ENCODE measurements around the gene CDC42BPB.

CDC42BPB gene

DNA sequence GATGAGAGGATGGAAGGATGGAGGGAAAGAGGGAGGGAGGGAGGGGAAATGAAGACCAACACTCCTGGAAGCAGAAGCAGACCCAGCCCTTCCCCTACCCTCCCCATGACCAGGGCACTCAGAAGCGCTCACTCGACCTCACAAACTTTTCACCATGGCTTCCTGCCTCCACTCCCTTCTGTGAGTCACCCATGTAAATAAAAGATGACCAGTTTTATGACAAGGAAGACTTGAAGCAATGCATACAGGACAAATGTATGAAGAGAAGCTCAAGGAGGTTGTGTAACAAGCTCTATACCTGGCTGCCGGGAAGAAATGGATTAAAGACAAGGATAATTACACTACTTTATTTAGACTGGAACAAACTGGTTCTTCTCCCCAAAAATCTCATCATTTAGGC is 63.8 kb downstream of the CDC42BPB start:
- Histone ChIP-seq H3F3A (ENCODE audit: insufficient read depth, low read length) (no peaks in the 10 kb centered on the region), H3K9ac (ENCODE audit: low read length) (no peak overlapping the region), H3K27me3 (replicated peaks; ENCODE audit: insufficient read depth, low read length) (no peaks in the 10 kb centered on the region), H3K9me3 (replicated peaks; ENCODE audit: insufficient read depth, low read length) (no peaks in the 10 kb centered on the region), H3K4me2 (ENCODE audit: low read depth, low read length) (no peak overlapping the region), H3K27ac (ENCODE audit: low read length) (no peak overlapping the region), H3K36me3 (replicated peaks; ENCODE audit: insufficient read depth, low read length) (no peaks in the 10 kb centered on the region), H3K4me1 (ENCODE audit: low read length) (no peaks in the 10 kb centered on the region), H3K4me3 (ENCODE audit: low read length) (no peak overlapping the region), H3K9me2 (replicated peaks; ENCODE audit: insufficient read depth, low read length) (no peaks in the 10 kb centered on the region), H2AFZ (ENCODE audit: low read length) (no peak overlapping the region), H4K20me1 (ENCODE audit: insufficient read depth, low read length) (no peaks in the 10 kb centered on the region), H3K79me2 (ENCODE audit: low read length) (no peaks in the 10 kb centered on the region)
- no peak for DNase-seq
- TF ChIP-seq EZH2 (optimal IDR thresholded peaks at IDR 0.05; ENCODE audit: low read depth, low read length): no peak
- TF ChIP-seq EZH2phosphoT487 (IDR thresholded peaks at IDR 0.05; ENCODE audit: low read length): no peak
- TF ChIP-seq, protein P1, sequence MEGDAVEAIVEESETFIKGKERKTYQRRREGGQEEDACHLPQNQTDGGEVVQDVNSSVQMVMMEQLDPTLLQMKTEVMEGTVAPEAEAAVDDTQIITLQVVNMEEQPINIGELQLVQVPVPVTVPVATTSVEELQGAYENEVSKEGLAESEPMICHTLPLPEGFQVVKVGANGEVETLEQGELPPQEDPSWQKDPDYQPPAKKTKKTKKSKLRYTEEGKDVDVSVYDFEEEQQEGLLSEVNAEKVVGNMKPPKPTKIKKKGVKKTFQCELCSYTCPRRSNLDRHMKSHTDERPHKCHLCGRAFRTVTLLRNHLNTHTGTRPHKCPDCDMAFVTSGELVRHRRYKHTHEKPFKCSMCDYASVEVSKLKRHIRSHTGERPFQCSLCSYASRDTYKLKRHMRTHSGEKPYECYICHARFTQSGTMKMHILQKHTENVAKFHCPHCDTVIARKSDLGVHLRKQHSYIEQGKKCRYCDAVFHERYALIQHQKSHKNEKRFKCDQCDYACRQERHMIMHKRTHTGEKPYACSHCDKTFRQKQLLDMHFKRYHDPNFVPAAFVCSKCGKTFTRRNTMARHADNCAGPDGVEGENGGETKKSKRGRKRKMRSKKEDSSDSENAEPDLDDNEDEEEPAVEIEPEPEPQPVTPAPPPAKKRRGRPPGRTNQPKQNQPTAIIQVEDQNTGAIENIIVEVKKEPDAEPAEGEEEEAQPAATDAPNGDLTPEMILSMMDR (IDR thresholded peaks at IDR 0.05; ENCODE audit: low read length): no peak

DNA sequence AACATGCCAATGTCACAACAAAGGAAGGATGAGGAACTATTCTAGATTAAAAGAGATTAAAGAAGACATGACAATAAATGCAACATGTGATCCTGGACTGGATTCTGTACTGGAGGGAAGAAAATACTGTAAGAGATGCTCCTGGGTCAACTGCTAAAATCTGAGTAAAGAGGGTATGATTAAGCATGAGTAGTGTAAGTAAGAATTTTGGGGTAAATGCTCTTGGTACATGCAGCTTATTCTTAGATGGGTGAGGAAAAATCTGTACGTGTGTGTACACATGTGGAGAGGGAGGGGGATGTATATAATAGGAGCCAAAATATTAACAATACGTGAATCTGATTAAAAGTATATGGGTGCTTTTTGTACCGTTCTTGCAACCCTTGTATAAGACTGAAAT is 66.0 kb downstream of the CDC42BPB start:
- Histone ChIP-seq H3K4me1 (ENCODE audit: low read length) (no peaks in the 10 kb centered on the region), H3K9ac (ENCODE audit: low read length) (no peak overlapping the region), H3K79me2 (ENCODE audit: low read length) (no peaks in the 10 kb centered on the region), H3K9me3 (replicated peaks; ENCODE audit: insufficient read depth, low read length) (no peaks in the 10 kb centered on the region), H3K4me2 (ENCODE audit: low read depth, low read length) (no peak overlapping the region), H3K36me3 (replicated peaks; ENCODE audit: insufficient read depth, low read length) (no peaks in the 10 kb centered on the region), H3F3A (ENCODE audit: insufficient read depth, low read length) (no peaks in the 10 kb centered on the region), H4K20me1 (ENCODE audit: insufficient read depth, low read length) (no peaks in the 10 kb centered on the region), H3K4me3 (ENCODE audit: low read length) (no peak overlapping the region), H2AFZ (ENCODE audit: low read length) (no peak overlapping the region), H3K9me2 (replicated peaks; ENCODE audit: insufficient read depth, low read length) (no peaks in the 10 kb centered on the region), H3K27me3 (replicated peaks; ENCODE audit: insufficient read depth, low read length) (no peaks in the 10 kb centered on the region), H3K27ac (ENCODE audit: low read length) (no peak overlapping the region)
- TF ChIP-seq, protein P1 (IDR thresholded peaks at IDR 0.05; ENCODE audit: low read length): no peak
- no peak for TF ChIP-seq EZH2 (optimal IDR thresholded peaks at IDR 0.05; ENCODE audit: low read depth, low read length)
- TF ChIP-seq EZH2phosphoT487 (IDR thresholded peaks at IDR 0.05; ENCODE audit: low read length): no peak
- DNase-seq: no peak

DNA sequence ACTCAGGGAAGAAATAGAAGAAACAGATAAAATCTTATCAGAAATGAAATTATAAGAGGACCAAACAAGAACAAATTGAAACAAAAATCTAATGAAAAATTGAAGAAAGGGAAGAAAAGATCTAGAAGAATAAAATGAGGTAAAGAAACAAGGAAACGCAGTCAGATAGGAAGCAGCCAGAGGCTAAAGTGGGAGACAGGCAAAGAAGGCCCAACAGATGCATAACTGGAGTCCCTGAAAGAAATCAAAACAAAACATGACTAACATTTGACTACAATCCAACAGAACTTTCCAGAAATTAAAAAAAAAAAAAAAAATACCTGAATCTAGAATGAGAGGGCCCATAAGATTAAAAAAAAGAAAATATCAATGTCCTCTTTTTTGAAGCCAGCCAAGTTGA is 69.3 kb downstream of the CDC42BPB start:
- no peaks in the 10 kb centered on the region for H3K9me3 ChIP-seq (replicated peaks; ENCODE audit: insufficient read depth, low read length)
- DNase-seq: no peak
- H3K4me2 ChIP-seq (ENCODE audit: low read depth, low read length): no peak overlapping the region
- H3K79me2 ChIP-seq (ENCODE audit: low read length): no peaks in the 10 kb centered on the region
- TF ChIP-seq EZH2 (optimal IDR thresholded peaks at IDR 0.05; ENCODE audit: low read depth, low read length): no peak
- no peak for TF ChIP-seq EZH2phosphoT487 (IDR thresholded peaks at IDR 0.05; ENCODE audit: low read length)
- TF ChIP-seq, protein P1 (IDR thresholded peaks at IDR 0.05; ENCODE audit: low read length): no peak
- H4K20me1 ChIP-seq (ENCODE audit: insufficient read depth, low read length): no peaks in the 10 kb centered on the region
- no peaks in the 10 kb centered on the region for H3F3A ChIP-seq (ENCODE audit: insufficient read depth, low read length)
- H3K27me3 ChIP-seq (replicated peaks; ENCODE audit: insufficient read depth, low read length): no peaks in the 10 kb centered on the region
- H3K27ac ChIP-seq (ENCODE audit: low read length): no peak overlapping the region
- H3K36me3 ChIP-seq (replicated peaks; ENCODE audit: insufficient read depth, low read length): no peaks in the 10 kb centered on the region
- H3K4me3 ChIP-seq (ENCODE audit: low read length): no peak overlapping the region
- H3K4me1 ChIP-seq (ENCODE audit: low read length): no peaks in the 10 kb centered on the region
- no peaks in the 10 kb centered on the region for H3K9me2 ChIP-seq (replicated peaks; ENCODE audit: insufficient read depth, low read length)
- H3K9ac ChIP-seq (ENCODE audit: low read length): no peak overlapping the region
- no peak overlapping the region for H2AFZ ChIP-seq (ENCODE audit: low read length)
